Measurements from ENCODE around the gene KIDINS220. TPM values are rescaled to one million over a fixed set of nuclear protein-coding genes. Genes with fewer than 3 reads are reported as not detected.

The KIDINS220 gene
- total RNA-seq, 1 donor from 2014 or later = 109 TPM

DNA sequence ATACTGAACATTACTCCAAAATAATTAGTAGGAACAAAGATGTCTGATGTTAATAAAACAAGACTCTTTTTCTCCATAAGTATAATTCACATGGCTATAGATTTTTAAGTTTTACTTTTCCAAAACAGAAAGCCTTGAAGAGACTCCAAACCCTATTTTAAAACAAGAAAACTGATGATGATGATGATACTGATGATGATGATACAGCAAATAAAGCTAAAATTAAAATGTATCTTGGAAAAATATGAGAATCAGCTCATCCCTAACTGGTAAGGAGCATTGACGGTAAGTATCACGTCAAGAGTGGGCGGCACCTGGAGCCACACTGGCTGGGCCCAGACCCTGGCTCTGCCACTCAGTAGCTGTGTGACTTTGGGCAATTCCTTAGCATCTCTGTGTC lies 116.0 kb downstream of the KIDINS220 start:
- no peak overlapping the region for H3K4me3 Mint-ChIP-seq
- H3K27me3 Mint-ChIP-seq (ENCODE audit: low read depth) = no peaks in the 10 kb centered on the region
- TF ChIP-seq, protein P1, sequence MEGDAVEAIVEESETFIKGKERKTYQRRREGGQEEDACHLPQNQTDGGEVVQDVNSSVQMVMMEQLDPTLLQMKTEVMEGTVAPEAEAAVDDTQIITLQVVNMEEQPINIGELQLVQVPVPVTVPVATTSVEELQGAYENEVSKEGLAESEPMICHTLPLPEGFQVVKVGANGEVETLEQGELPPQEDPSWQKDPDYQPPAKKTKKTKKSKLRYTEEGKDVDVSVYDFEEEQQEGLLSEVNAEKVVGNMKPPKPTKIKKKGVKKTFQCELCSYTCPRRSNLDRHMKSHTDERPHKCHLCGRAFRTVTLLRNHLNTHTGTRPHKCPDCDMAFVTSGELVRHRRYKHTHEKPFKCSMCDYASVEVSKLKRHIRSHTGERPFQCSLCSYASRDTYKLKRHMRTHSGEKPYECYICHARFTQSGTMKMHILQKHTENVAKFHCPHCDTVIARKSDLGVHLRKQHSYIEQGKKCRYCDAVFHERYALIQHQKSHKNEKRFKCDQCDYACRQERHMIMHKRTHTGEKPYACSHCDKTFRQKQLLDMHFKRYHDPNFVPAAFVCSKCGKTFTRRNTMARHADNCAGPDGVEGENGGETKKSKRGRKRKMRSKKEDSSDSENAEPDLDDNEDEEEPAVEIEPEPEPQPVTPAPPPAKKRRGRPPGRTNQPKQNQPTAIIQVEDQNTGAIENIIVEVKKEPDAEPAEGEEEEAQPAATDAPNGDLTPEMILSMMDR (IDR thresholded peaks at IDR 0.05; ENCODE audit: unreplicated experiment) = no peak
- DNase-seq (ENCODE audit: low spot score in 2 of 2, unreplicated experiment in 2 of 2) = no peak
- H3K27ac Mint-ChIP-seq = no peak overlapping the region
- no peaks in the 10 kb centered on the region for H3K4me1 Mint-ChIP-seq
- no peaks in the 10 kb centered on the region for H3K9me3 Mint-ChIP-seq
- peaks cover 12% of the 10 kb centered on the region for H3K36me3 Mint-ChIP-seq

DNA sequence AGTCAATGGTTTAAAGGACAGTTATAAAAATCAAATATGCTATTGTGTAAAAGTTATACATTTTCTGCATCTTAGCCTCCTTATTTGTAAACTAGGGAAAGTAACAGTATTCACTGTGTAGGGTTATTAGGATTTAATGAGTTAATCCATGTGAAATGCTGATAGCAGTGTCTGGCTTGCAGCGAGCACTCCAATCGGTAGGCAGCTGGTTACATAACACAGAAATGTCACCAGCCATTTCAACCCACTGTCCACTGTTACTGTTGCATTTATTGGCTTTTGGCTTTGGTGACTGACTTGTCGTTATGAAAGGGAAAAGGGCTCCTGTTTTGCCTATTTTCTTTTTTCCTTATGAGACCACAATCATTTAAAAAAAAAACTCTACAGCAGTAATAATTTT lies 116.7 kb downstream of the KIDINS220 start:
- H3K9me3 Mint-ChIP-seq = peaks cover 6% of the 10 kb centered on the region

DNA sequence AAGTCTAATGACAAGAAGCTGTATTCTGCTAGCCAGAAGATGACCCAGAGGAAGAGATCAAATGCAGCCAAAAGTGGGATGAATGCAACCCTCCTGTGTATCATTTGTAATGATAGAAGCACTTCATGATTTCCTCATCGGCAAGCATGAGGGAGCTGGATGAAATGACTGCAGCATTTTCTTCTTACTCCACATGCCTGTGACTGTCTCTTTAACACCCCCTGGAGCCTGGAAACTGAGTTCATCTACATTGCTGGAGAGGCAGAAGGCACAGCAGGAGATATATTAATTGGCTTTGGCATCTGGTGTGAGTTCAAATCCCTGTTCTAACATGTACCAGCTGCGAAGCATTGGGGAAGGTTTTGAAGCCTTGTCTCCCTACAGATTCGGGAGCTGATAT lies 117.9 kb downstream of the KIDINS220 start:
- Mint-ChIP-seq H3K9me3 (peaks cover 9% of the 10 kb centered on the region), H3K4me3 (no peak overlapping the region), H3K27ac (no peak overlapping the region), H3K4me1 (no peaks in the 10 kb centered on the region), H3K27me3 (ENCODE audit: low read depth) (no peaks in the 10 kb centered on the region), H3K36me3 (peaks cover 2% of the 10 kb centered on the region)
- TF ChIP-seq, protein P1 (IDR thresholded peaks at IDR 0.05; ENCODE audit: unreplicated experiment) = no peak
- DNase-seq (ENCODE audit: low spot score in 2 of 2, unreplicated experiment in 2 of 2) = no peak

More for the DNA sequence above, 116.7 kb downstream of the KIDINS220 start:
- no peaks in the 10 kb centered on the region for H3K27me3 Mint-ChIP-seq (ENCODE audit: low read depth)
- peaks cover 5% of the 10 kb centered on the region for H3K36me3 Mint-ChIP-seq
- no peak overlapping the region for H3K4me3 Mint-ChIP-seq
- H3K27ac Mint-ChIP-seq = no peak overlapping the region
- TF ChIP-seq, protein P1 (IDR thresholded peaks at IDR 0.05; ENCODE audit: unreplicated experiment) = no peak
- no peaks in the 10 kb centered on the region for H3K4me1 Mint-ChIP-seq
- DNase-seq (ENCODE audit: low spot score in 2 of 2, unreplicated experiment in 2 of 2) = no peak

DNA sequence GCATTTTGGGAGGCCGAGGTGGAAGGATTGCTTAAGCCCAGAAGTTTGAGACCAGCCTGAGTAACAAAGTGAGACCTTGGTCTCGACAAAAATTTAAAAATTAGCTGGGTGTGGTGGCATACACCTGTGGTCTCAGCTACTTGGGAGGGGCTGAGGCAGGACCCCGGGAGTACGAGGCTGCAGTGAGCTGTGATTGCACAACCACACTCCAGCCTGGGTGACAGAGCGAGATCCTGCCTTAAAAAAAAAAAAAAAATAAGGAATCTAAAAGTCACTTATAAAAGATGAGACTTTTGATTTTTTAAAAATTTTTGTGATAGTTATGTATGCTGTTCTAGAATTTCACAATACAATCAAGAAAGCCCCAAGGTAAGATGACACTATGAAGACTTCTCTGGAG lies 122.4 kb downstream of the KIDINS220 start:
- no peak for DNase-seq (ENCODE audit: low spot score in 2 of 2, unreplicated experiment in 2 of 2)
- TF ChIP-seq, protein P1 (IDR thresholded peaks at IDR 0.05; ENCODE audit: unreplicated experiment) = no peak
- Mint-ChIP-seq H3K27me3 (ENCODE audit: low read depth) (no peaks in the 10 kb centered on the region), H3K9me3 (peaks cover 9% of the 10 kb centered on the region), H3K4me3 (no peak overlapping the region), H3K4me1 (peaks cover 4% of the 10 kb centered on the region), H3K36me3 (no peaks in the 10 kb centered on the region), H3K27ac (no peak overlapping the region)

DNA sequence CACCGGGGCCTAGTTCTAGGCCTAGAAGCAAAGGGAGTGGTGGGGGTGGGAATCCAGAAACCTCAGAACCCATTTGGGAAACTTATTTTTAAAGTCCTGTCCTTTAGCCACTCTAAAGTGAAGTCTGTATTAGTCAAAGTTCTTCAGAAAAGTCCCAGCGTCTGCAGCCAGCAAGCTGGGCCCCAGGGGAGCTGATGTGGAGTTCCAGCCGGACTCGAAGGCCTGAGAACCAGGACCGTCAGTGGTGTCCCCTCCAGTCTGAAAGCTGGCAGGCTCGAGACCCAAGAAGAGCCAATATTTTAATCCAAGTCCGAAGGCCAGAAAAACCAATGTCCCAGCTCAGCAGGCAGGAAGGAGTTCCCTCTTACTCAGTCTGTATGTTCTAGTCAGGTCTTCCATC lies 123.1 kb downstream of the KIDINS220 start:
- Mint-ChIP-seq H3K4me1 (peaks cover 4% of the 10 kb centered on the region), H3K36me3 (no peaks in the 10 kb centered on the region), H3K9me3 (peaks cover 9% of the 10 kb centered on the region), H3K4me3 (no peak overlapping the region), H3K27ac (no peak overlapping the region), H3K27me3 (ENCODE audit: low read depth) (no peaks in the 10 kb centered on the region)
- TF ChIP-seq, protein P1 (IDR thresholded peaks at IDR 0.05; ENCODE audit: unreplicated experiment) = no peak
- DNase-seq (ENCODE audit: low spot score in 2 of 2, unreplicated experiment in 2 of 2) = no peak

DNA sequence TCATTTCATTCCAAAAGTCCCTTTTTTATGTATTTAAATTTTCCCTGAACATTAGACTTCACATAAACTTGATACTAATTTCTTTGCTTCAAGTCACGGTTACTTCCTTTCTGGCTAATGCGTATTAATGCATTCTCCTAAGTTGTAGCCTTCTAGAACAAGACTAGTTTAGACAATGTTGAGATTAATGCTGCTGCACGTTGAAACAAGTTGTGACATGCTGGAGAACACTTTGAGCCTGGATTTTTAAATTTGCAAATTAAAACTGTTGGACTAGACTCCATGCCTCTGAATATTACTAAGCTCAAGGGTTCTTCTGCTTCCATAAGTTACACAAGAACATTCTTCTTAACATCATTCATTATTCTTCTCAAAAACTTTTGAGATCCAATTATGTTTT lies 126.5 kb downstream of the KIDINS220 start:
- Mint-ChIP-seq H3K27ac (no peak overlapping the region), H3K36me3 (peaks cover 2% of the 10 kb centered on the region), H3K4me3 (no peak overlapping the region), H3K27me3 (ENCODE audit: low read depth) (no peaks in the 10 kb centered on the region), H3K4me1 (peaks cover 4% of the 10 kb centered on the region), H3K9me3 (peaks cover 20% of the 10 kb centered on the region)
- TF ChIP-seq, protein P1 (IDR thresholded peaks at IDR 0.05; ENCODE audit: unreplicated experiment) = no peak
- no peak for DNase-seq (ENCODE audit: low spot score in 2 of 2, unreplicated experiment in 2 of 2)
